GM19438 (cell line): ENCODE measurements around the gene MEIS3.
"Not testable (repeated sequence)": the region's sequence is repeated elsewhere in the genome, so short reads cannot be mapped to it uniquely, and the experiment has no call there.

ENCODE experiments used
- ATAC-seq: cut with Tn5 transposase; IDR thresholded peaks from one replicate; pipeline ENCODE4 v1.9.1; 2021; ENCODE audit warnings: low read depth; ENCODE audit not compliant: unreplicated experiment

MEIS3 gene

GRCh38 chr19:47388721-47389120, 30.6 kb downstream of the MEIS3 start:
- not testable (repeated sequence) for ATAC-seq

DNA sequence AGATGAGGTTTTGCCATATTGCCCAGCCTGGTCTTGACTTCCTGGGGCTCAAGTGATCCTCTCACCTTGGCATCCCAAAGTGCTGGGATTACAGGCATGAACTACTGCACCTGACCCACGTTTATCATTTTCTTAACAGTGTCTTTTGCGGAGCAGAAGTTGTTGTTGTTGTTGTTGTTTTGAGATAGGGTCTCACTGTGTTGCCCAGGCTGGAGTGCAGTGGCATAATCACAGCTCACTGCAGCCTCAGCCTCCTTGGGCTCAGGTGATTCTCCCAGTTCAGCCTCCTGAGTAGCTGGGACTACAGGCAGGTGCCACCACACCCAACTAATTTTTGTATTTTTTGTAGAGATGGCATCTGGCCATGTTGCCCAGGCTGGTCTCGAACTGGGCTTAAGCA, 31.7 kb downstream of the MEIS3 start:
- ATAC-seq: not testable (repeated sequence)

DNA sequence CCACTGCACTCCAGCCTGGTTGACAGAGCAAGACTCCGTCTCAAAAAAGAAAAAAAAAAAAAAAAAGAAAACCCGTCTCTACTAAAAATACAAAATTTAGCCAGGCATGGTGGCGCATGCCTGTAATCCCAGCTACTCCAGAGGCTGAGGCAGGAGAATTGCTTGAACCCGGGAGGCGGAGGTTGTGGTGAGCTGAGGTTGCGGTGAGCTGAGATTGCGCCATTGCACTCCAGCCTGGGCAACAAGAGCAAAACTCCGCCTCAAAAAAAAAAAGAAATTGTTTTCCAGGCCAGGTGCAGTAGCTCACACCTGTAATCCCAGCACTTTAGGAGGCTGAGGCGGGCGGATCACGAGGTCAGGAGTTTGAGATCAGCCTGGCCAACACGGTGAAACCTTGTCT, 32.7 kb downstream of the MEIS3 start:
- not testable (repeated sequence) for ATAC-seq

DNA sequence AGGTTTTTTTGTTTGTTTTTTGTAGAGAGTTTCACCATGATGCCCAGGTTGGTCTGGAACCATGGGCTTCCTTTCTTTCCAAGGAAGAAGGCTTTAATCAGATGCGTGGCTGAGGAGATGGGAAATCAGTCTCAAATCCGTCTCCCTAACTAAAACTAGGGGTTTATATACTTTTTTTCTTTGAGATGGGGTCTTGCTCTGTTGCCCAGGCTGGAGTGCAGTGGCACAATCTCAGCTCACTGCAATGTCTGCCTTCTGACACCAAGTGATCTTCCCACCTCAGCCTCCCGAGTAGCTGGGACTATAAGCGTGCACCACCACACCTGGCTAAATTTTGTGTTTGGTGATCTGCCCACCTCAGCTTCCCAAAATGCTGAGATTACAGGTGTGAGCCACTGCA, 34.8 kb downstream of the MEIS3 start:
- ATAC-seq: not testable (repeated sequence)

GRCh38 chr19:47383890-47384289, 35.4 kb downstream of the MEIS3 start:
- not testable (repeated sequence) for ATAC-seq

- no peak for ATAC-seq
Measured at GRCh38 chr19:47381653-47382279, 37.6 kb downstream of the MEIS3 start.

GRCh38 chr19:47381121-47381520, 38.2 kb downstream of the MEIS3 start:
- ATAC-seq: no peak

DNA sequence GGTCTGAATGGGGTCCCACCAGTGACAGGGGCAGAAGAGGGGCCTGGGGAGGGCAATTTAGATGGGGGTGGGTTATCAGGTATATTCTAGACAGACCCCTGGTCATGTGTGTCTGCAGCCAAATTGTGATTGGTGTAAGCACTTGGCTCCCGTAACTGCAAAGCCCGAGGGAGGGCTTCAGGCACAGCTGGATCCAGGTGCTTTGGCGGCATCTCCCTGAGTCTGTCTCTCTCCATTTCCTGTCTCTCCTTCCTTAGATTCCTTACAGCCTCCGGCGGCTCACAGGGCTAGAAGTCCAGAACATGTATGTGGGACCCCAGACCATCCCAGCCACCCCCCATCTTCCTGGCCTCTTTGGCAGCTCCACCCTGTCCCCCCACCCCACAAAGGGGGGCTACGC, 38.8 kb downstream of the MEIS3 start:
- ATAC-seq: no peak

- no peak for ATAC-seq
Measured at GRCh38 chr19:47379381-47379938, 39.9 kb downstream of the MEIS3 start.

DNA sequence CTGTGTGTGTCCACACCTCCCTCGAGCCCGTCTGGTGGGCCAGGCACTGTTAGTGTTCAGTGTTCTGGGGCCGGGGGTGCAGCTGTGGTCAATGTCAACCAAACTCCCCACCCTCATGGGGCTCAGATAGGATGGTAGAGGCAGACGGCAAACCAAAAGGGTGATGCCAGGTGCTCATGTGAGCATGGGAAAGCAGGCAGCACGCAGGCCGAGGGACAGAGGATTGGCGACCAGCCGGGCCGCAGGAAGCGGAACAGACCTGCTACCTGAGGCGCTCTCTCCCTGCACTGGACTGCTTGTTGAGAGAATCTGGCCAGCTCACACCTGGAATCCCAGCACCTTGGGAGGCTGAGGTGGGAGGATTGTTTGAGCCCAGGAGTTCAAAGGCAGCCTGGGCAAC, 41.1 kb downstream of the MEIS3 start:
- ATAC-seq: no peak

DNA sequence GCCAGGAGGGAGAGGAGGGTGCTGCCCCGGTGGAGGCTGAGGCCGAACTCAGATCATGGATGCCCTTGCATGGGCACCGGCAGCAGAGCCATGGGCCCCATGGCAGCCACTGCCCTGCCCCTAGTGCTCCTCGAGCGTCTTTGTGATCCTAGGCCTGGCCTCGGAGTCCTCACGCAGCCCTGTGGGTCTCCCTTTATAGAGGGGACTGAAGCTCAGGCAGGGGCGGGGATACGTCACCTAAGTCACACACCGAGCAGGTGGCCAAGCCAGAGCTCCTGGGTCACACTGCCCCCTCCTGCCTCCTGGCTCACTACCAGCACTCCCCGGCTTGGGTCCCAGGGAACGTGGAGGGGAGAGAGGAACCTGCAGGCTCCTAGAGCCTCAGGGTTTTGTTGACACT, 41.5 kb downstream of the MEIS3 start:
- no peak for ATAC-seq

GRCh38 chr19:47377208-47377701, 42.1 kb downstream of the MEIS3 start:
- no peak for ATAC-seq

DNA sequence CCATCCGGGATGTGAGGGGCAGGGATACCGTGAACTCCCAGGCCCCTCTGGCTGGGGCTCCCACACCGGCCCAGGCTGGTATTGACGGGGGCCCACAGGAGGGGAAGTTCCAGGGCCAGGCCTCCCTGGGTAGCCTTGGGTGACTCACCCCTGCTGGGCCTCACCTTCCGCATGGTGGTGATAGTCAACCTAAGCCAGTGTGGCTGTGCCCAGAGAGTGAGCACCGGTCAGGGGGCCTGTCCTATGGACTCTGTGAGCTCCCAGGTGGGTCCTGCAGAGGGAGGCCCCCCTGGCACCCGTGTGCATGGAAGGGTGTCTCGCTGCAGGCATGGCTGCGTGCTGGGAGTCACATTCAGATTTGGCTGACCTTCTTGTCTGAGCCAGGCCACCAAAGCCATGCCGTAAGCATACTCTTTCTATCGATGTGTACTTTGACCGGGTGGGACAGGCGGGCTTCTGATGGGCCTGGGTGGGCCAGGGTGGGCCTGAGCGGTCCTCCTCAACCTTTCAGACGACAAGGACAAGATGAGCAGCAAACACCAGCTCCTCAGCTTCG, 42.7 kb downstream of the MEIS3 start:
- no peak for ATAC-seq

DNA sequence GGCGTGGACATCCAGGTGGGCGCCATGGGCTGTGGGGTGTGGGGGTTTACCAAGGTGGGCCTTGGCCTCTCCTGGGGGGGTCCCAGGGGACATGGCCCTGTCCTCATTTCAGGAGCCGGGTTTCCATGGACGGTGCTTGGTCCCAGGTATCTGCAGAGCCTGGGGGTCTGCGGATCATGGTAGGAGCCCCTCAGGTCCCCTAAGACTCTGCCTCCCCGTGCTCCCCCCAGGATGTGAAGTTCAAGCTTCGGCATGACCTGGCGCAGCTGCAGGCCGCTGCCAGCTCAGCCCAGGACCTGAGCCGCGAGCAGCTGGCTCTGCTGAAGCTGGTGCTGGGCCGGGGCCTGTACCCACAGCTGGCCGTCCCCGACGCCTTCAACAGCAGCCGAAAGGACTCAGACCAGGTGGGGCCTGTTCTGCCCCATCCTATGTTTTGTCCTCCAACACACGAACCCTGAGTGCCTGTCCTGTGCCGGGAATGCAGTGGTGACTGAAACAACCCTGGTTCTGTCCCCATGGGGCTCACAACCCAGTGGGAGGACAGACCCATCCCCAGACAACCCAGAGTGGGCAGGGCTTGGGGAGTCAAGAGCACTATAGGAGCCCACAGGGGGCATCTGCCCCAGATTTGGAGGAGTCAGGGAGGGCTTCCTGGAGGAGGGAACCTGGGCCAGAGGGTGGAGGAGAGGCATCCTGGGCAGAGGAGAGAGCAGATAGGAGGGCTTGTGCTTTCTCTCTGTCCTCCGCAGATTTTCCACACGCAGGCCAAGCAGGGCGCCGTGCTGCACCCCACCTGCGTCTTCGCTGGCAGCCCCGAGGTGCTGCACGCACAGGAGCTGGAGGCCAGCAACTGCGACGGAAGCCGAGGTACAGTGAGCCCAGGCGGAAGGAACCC, 43.4 kb downstream of the MEIS3 start:
- no peak for ATAC-seq

DNA sequence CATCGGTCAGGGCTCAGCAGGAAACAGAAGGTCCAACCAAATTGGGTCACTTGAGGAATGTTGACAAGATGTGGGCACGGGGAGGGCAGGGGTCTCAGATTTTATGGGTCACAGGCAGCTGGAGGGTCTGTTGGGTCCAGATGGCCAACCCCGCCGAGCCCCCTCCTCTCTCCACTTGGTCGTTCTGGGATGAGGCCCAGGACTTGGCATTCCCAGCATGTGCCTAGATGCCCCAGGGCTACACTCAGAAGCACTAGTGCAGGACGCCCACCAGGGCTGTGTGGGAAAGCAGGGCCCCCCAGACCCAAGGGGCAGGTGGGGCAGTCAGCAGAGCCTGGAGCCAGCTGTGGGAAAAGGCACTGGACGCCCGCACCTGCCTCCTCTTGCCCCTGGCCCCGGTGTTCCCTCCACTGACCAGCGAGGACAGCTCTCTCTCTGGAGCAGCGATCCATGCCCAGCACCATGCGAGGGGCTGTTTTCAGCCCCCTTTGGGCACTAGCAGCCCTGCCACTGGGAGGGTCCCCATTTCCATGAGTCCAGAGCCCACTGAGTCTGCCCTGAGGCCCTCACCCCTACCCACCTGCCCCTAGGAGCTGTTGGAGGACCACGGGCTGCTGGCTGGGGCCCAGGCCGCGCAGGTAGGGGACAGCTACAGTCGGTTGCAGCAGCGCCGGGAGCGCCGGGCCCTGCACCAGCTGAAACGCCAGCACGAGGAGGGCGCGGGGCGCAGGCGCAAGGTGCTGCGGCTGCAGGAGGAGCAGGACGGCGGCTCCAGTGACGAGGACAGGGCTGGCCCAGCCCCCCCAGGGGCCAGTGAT, 44.2 kb downstream of the MEIS3 start:
- ATAC-seq: no peak

DNA sequence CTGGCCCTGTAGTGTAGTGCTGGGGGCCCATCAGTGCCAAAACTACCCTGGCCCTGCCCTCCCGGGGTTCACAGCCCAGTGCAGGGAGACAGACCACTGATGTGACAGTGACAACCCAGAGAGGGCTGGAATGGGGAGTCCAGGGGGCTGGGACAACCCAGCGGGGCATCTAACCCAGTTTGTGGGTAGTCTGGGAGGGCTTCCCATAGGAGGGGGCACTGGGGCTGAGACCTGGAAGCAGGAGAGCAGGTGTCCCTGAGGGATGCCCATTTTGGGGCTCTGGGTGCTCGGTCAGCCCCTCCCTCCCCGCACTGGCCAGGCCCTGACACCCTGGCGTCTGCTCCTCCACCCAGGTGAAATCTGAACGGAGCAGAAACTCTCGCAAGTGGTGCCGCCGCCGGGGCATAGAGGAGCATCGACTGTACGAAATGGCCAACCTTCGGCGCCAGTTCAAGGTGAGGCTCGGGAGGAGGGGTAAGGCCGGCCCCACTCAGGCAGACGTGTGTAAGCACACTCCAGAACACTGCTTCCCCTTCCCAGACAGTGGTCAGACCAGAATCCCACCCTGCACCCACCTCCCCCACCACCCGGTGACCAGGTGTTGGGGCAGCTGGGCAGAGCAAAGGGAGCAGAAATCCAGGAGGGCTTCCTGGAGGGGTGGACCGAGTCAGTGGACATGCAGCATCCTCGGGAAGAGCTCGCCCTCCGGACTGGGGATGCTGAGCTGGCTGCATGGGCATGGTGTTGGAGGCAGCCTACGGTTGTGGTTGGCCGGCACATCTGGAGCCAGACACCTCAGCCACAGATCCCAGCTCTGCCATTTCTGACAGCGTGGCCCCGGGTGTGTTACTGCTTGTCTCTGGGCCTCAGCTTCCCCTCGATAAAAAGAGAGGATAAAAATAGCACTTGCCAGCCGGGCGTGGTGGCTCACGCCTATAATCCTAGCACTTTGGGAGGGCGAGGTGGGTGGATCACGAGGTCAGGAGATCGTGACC, 45.8 kb downstream of the MEIS3 start:
- no peak for ATAC-seq

DNA sequence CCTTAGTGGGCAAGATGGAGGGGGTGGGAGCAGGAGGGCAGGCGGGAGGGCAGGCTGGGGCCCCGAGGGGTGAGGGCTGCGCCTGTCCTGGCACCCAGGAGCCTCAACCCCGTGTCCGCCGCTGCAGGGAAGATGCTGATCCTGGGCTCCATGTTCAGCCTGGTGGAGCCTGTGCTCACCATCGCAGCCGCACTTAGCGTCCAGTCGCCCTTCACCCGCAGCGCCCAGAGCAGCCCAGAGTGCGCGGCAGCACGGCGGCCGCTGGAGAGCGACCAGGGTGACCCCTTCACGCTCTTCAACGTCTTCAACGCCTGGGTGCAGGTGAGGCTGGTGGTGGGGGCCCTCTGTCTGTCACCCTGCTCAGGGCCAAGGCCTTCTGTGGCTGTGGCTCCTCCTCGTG, 46.7 kb downstream of the MEIS3 start:
- no peak for ATAC-seq

DNA sequence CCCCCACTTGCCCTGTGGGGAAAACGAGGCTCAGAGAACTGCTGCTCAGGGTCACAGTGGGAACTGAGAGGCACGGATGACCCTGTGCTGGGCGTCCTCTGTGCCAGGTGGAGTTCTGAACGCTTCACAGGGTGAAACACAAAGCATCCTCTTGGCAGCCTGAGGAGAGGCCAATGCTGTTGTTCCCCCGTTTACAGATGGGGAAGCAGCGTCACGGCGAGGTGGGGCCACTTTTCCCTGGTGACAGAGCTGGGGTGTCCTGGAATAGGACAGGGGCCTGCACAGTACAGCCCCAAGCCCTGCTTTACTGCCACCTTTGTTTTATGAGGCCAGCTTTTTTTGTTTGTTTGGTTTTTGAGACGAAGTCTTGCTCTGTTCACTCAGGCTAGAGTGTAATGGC, 48.1 kb downstream of the MEIS3 start:
- ATAC-seq: no peak

GRCh38 chr19:47370045-47370611, 49.2 kb downstream of the MEIS3 start:
- ATAC-seq: no peak
